ENCODE measurements around the gene INPP5D. TPM values are rescaled to one million over a fixed set of nuclear protein-coding genes. Genes with fewer than 3 reads are reported as not detected.

The INPP5D gene
- total RNA-seq, 1 experiment from 2014 or later: 2.3 TPM

- POLR2A ChIA-PET (ENCODE audit: low non-redundant PET): no interaction called here
- CTCF ChIA-PET: no interaction called here
These were observed 25.1 kb downstream of the INPP5D start for GRCh38 chr2:233085037-233085838.

DNA sequence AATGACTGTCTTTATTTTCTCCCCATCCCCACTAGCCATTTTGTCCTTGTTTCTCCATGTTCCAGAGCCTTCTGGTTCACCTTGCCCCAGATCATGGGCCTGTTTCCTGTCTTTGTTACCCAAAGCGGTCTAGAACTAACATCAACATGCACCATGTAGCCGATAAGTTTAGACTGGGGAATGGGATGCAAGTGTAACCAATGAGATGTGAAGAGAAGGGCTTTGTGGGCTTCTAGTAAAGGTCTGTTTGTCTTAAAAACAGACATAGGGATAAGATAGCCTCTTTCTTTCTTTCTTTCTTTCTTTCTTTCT is 25.7 kb downstream of the INPP5D start:
- intact Hi-C loops (cut with micrococcal nuclease; ENCODE audit: unreplicated experiment): no loop called here
- ChIA-PET CTCF (no interaction called here), POLR2A (ENCODE audit: low non-redundant PET) (no interaction called here)
- H3K4me1 ChIP-seq (ENCODE audit: insufficient read depth, low read length, poor library complexity, severe bottlenecking): no peaks in the 10 kb centered on the region
- no peak overlapping the region for H3K4me3 ChIP-seq (ENCODE audit: low read depth, low read length, poor library complexity, severe bottlenecking)
- TF ChIP-seq EZH2 (IDR thresholded peaks at IDR 0.05; ENCODE audit: borderline replicate concordance, low read depth, low read length, poor library complexity, severe bottlenecking): no peak
- TF ChIP-seq, protein P1, sequence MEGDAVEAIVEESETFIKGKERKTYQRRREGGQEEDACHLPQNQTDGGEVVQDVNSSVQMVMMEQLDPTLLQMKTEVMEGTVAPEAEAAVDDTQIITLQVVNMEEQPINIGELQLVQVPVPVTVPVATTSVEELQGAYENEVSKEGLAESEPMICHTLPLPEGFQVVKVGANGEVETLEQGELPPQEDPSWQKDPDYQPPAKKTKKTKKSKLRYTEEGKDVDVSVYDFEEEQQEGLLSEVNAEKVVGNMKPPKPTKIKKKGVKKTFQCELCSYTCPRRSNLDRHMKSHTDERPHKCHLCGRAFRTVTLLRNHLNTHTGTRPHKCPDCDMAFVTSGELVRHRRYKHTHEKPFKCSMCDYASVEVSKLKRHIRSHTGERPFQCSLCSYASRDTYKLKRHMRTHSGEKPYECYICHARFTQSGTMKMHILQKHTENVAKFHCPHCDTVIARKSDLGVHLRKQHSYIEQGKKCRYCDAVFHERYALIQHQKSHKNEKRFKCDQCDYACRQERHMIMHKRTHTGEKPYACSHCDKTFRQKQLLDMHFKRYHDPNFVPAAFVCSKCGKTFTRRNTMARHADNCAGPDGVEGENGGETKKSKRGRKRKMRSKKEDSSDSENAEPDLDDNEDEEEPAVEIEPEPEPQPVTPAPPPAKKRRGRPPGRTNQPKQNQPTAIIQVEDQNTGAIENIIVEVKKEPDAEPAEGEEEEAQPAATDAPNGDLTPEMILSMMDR (conservative IDR thresholded peaks at IDR 0.05; ENCODE audit: low read depth, low read length): no peak
- H3K9me3 ChIP-seq (ENCODE audit: low read depth, low read length, poor library complexity, severe bottlenecking): no peaks in the 10 kb centered on the region
- H3K27ac ChIP-seq (ENCODE audit: low read depth, low read length, poor library complexity, severe bottlenecking): no peak overlapping the region
- DNase-seq (ENCODE audit: low spot score): no peak
- no peaks in the 10 kb centered on the region for H3K36me3 ChIP-seq (ENCODE audit: insufficient read depth, low read length, poor library complexity, severe bottlenecking)
- no peaks in the 10 kb centered on the region for H3K27me3 ChIP-seq (replicated peaks; ENCODE audit: insufficient read depth, low read depth, low read length, poor library complexity)
- BruUV-seq (replicated peaks): no TSS peak

More at GRCh38 chr2:233085037-233085838, 25.1 kb downstream of the INPP5D start:
- intact Hi-C loops (cut with micrococcal nuclease; ENCODE audit: unreplicated experiment): no loop called here
- Histone ChIP-seq H3K9me3 (ENCODE audit: low read depth, low read length, poor library complexity, severe bottlenecking) (no peaks in the 10 kb centered on the region), H3K27me3 (replicated peaks; ENCODE audit: insufficient read depth, low read depth, low read length, poor library complexity) (no peaks in the 10 kb centered on the region), H3K27ac (ENCODE audit: low read depth, low read length, poor library complexity, severe bottlenecking) (no peak overlapping the region), H3K4me3 (ENCODE audit: low read depth, low read length, poor library complexity, severe bottlenecking) (no peak overlapping the region), H3K36me3 (ENCODE audit: insufficient read depth, low read length, poor library complexity, severe bottlenecking) (no peaks in the 10 kb centered on the region), H3K4me1 (ENCODE audit: insufficient read depth, low read length, poor library complexity, severe bottlenecking) (no peaks in the 10 kb centered on the region)
- no peak for DNase-seq (ENCODE audit: low spot score)
- TF ChIP-seq EZH2 (IDR thresholded peaks at IDR 0.05; ENCODE audit: borderline replicate concordance, low read depth, low read length, poor library complexity, severe bottlenecking): no peak
- no TSS peak for BruUV-seq (replicated peaks)

DNA sequence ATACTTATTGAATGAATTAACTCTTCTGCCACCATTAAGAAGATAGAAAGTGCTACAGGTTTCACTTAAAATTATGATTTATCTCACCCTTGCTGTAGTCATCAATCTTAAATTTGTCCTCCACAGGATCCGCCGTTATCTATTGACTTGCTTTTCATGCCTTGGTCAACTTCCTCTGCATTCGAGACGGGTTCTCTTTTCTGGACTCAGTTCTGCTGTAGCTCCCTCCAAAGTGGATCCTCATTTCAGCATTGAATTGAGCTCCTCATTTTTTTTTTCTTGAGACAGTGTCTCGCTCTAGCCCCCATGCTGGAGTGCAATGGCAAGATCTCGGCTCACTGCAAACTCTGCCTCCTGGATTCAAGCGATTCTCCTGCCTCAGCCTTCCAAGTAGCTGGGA is 27.6 kb downstream of the INPP5D start:
- Histone ChIP-seq H3K36me3 (ENCODE audit: insufficient read depth, low read length, poor library complexity, severe bottlenecking) (no peaks in the 10 kb centered on the region), H3K4me3 (ENCODE audit: low read depth, low read length, poor library complexity, severe bottlenecking) (no peak overlapping the region), H3K27me3 (replicated peaks; ENCODE audit: insufficient read depth, low read depth, low read length, poor library complexity) (no peaks in the 10 kb centered on the region), H3K4me1 (ENCODE audit: insufficient read depth, low read length, poor library complexity, severe bottlenecking) (no peaks in the 10 kb centered on the region), H3K27ac (ENCODE audit: low read depth, low read length, poor library complexity, severe bottlenecking) (no peak overlapping the region), H3K9me3 (ENCODE audit: low read depth, low read length, poor library complexity, severe bottlenecking) (no peaks in the 10 kb centered on the region)
- BruUV-seq (replicated peaks): no TSS peak
- POLR2A ChIA-PET (ENCODE audit: low non-redundant PET): no interaction called here
- TF ChIP-seq, protein P1 (conservative IDR thresholded peaks at IDR 0.05; ENCODE audit: low read depth, low read length): no peak
- TF ChIP-seq EZH2 (IDR thresholded peaks at IDR 0.05; ENCODE audit: borderline replicate concordance, low read depth, low read length, poor library complexity, severe bottlenecking): no peak
- CTCF ChIA-PET: no interaction called here
- DNase-seq (ENCODE audit: low spot score): no peak
- intact Hi-C loops (cut with micrococcal nuclease; ENCODE audit: unreplicated experiment): no loop called here

DNA sequence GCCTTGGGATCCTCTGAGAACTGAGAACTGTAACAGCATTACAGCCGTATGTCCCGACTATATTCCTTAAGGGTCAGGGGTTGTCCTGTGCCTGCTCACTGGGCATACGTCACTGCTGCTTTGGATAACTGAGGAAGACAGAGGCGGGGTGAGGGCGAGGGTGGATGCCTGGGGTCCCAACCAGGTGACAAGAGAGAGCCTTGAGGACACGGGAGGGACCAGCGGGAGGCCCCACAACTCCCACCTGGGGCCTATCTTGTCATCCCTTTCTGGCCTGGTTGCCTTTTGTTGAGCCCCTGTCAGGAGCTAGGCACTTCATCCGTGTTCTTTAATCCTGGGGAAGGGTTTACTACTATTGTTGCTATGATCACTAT is 28.8 kb downstream of the INPP5D start:
- TF ChIP-seq EZH2 (IDR thresholded peaks at IDR 0.05; ENCODE audit: borderline replicate concordance, low read depth, low read length, poor library complexity, severe bottlenecking): no peak
- TF ChIP-seq, protein P1 (conservative IDR thresholded peaks at IDR 0.05; ENCODE audit: low read depth, low read length): no peak
- POLR2A ChIA-PET (ENCODE audit: low non-redundant PET): no interaction called here
- Histone ChIP-seq H3K27ac (ENCODE audit: low read depth, low read length, poor library complexity, severe bottlenecking) (no peak overlapping the region), H3K4me1 (ENCODE audit: insufficient read depth, low read length, poor library complexity, severe bottlenecking) (no peaks in the 10 kb centered on the region), H3K4me3 (ENCODE audit: low read depth, low read length, poor library complexity, severe bottlenecking) (no peak overlapping the region), H3K36me3 (ENCODE audit: insufficient read depth, low read length, poor library complexity, severe bottlenecking) (no peaks in the 10 kb centered on the region), H3K27me3 (replicated peaks; ENCODE audit: insufficient read depth, low read depth, low read length, poor library complexity) (no peaks in the 10 kb centered on the region), H3K9me3 (ENCODE audit: low read depth, low read length, poor library complexity, severe bottlenecking) (no peaks in the 10 kb centered on the region)
- no peak for DNase-seq (ENCODE audit: low spot score)
- BruUV-seq (replicated peaks): no TSS peak
- CTCF ChIA-PET: no interaction called here
- intact Hi-C loops (cut with micrococcal nuclease; ENCODE audit: unreplicated experiment): no loop called here

Data from A673 (cell line).